Activated T-helper 17 cell treated with anti-CD3 and anti-CD28 coated beads, Interleukin-2, amount 50 U/mL, for 72 hours (primary cell): ENCODE measurements around the gene PSMA5. TPM values are rescaled to one million over a fixed set of nuclear protein-coding genes. Genes with fewer than 3 reads are reported as not detected.
A peak's percentile ranks its signal among the peaks of the same experiment; 100 is the strongest.
"Not testable (repeated sequence)": the region's sequence is repeated elsewhere in the genome, so short reads cannot be mapped to it uniquely, and the experiment has no call there.

Experiments used
- ATAC-seq: fragments of 150-1000 bp; cut with Tn5 transposase; replicated peaks from 2 replicates; pipeline ENCODE4 v1.10.0; 2021; ENCODE audit warnings: mild to moderate bottlenecking, moderate library complexity
- H3K27ac Mint-ChIP-seq: one replicate; pipeline ENCODE4 v1.8.0; 2022; ENCODE audit warnings: mixed read lengths
- H3K27me3 Mint-ChIP-seq: one replicate; pipeline ENCODE4 v1.8.0; 2022; ENCODE audit warnings: mixed read lengths
- H3K36me3 Mint-ChIP-seq: one replicate; pipeline ENCODE4 v1.8.0; 2022; ENCODE audit warnings: low read depth, mild to moderate bottlenecking, mixed read lengths
- H3K4me1 Mint-ChIP-seq: one replicate; pipeline ENCODE4 v1.8.0; 2022; ENCODE audit warnings: mixed read lengths
- H3K4me3 Mint-ChIP-seq: one replicate; pipeline ENCODE4 v1.8.0; 2022; ENCODE audit warnings: mild to moderate bottlenecking, mixed read lengths
- H3K9me3 Mint-ChIP-seq: one replicate; pipeline ENCODE4 v1.8.0; 2022; ENCODE audit warnings: mixed read lengths
- total RNA-seq, 2 donors: library from RNA; stranded (reverse); gene quantifications; one replicate each; pipeline ENCODE4 v1.2.3, GENCODE V29; 2022

PSMA5 gene
- total RNA-seq, 2 donors from 2014 or later, result 106 to 198 TPM

DNA sequence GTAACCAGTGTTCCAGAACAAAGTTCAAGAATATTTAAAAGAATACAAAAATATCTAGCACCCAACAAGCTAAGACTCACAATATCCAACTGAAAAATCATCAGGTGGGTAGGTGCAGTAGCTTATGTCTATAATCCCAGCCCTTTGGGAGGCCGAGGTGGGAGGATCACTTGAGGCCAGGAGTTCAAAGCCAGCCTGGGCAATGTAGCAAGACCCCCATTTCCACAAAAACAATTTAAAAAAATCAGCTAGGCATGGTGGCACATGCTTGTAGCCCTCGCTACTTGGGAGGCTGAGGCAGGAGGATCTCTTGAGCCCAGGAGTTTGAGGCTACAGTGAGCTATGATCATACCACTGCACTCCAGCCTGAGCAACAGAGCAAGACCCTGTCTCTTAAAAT is 52.6 kb downstream of the PSMA5 start:
- Mint-ChIP-seq H3K27me3 (peaks cover 19% of the 10 kb centered on the region), H3K4me1 (peaks cover 12% of the 10 kb centered on the region)
- not testable (repeated sequence) for H3K9me3 Mint-ChIP-seq, H3K36me3 Mint-ChIP-seq, H3K4me3 Mint-ChIP-seq, ATAC-seq, H3K27ac Mint-ChIP-seq

GRCh38 chr1:109373126-109373525 is 53.1 kb downstream of the PSMA5 start:
- no peak for ATAC-seq
- Mint-ChIP-seq H3K9me3 (no peaks in the 10 kb centered on the region), H3K36me3 (no peaks in the 10 kb centered on the region), H3K4me1 (peaks cover 12% of the 10 kb centered on the region), H3K27ac (peak overlapping the region; percentile 23), H3K4me3 (no peak overlapping the region), H3K27me3 (peaks cover 19% of the 10 kb centered on the region)

DNA sequence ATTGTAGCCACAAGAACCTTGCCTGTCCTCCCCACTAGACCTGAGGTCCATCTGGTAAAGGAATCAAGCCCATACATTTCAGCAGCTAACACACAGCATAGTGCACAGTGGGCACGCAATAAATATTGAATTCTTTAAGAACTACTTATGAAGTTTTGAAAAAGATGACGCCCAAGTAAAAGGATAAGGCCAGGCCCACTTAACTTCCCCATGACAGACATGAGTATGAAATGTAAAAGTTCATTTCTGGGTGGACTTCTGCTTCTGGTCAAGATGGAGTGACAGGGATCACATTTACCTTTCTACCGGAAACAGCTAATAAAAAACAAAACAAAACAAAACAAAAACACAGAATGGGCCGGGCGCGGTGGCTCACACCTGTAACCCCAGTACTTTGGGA is 54.0 kb downstream of the PSMA5 start:
- Mint-ChIP-seq H3K27me3 (peaks cover 24% of the 10 kb centered on the region), H3K9me3 (no peaks in the 10 kb centered on the region), H3K4me1 (peaks cover 12% of the 10 kb centered on the region), H3K36me3 (no peaks in the 10 kb centered on the region), H3K4me3 (no peak overlapping the region), H3K27ac (no peak overlapping the region)
- ATAC-seq, result no peak

DNA sequence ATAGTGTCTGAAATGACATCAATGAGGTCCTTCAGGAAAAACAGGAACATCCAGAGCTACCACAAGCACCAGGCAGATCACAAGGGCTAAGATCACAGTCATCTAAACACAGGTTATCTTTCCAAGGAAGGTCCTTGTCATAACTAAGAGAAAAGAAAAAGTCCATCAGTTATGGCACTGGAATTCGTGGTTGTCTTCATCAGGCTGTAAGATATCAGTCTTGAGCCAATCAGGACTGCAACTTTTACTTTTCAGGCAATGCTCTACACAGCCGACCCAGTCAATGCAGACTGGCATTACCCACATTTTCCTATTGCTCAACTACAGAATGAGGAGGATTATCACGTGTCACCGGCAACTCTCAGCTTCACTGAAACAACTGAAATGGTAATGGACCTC is 54.9 kb downstream of the PSMA5 start:
- H3K4me1 Mint-ChIP-seq, result peaks cover 12% of the 10 kb centered on the region
- peak; percentile 82 for ATAC-seq

DNA sequence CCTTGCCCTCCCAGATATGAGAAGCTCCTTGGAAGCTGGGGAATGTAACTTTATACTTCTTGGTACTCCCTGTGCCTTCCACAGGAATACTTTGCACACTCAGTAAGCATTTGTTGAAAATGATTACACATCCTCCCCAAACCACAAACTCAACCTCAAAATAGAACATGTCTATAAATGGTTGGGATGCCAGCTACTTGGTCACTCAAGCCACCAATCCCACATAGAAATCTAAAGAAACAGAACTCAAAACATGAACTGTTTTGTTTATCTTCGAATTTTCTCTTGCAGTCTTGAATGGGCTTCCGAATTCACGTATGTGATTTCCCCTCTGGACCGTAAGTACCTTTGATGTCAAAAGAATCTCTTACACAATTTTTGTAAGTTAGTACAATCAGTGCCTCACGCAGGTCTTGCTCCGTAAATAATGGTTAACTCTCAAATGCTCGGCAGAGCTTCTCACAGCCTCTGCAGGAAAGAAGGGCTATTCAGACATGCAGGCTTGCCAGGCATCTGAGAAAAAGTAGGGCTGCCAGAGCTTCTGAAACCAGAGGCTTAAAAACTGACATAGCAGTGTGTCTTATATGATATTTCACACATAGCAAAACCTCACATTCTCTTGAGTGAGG is 55.4 kb downstream of the PSMA5 start:
- ATAC-seq, result peak; percentile 46
- Mint-ChIP-seq H3K36me3 (no peaks in the 10 kb centered on the region), H3K9me3 (no peaks in the 10 kb centered on the region), H3K27me3 (peaks cover 31% of the 10 kb centered on the region), H3K4me1 (peaks cover 12% of the 10 kb centered on the region), H3K27ac (peak overlapping the region; percentile 18), H3K4me3 (peak overlapping the region; percentile 29)

More for the DNA sequence above, 54.9 kb downstream of the PSMA5 start:
- no peaks in the 10 kb centered on the region for H3K9me3 Mint-ChIP-seq
- peak overlapping the region; percentile 29 for H3K4me3 Mint-ChIP-seq
- peaks cover 29% of the 10 kb centered on the region for H3K27me3 Mint-ChIP-seq
- H3K36me3 Mint-ChIP-seq, result no peaks in the 10 kb centered on the region
- H3K27ac Mint-ChIP-seq, result peak overlapping the region; percentile 18

DNA sequence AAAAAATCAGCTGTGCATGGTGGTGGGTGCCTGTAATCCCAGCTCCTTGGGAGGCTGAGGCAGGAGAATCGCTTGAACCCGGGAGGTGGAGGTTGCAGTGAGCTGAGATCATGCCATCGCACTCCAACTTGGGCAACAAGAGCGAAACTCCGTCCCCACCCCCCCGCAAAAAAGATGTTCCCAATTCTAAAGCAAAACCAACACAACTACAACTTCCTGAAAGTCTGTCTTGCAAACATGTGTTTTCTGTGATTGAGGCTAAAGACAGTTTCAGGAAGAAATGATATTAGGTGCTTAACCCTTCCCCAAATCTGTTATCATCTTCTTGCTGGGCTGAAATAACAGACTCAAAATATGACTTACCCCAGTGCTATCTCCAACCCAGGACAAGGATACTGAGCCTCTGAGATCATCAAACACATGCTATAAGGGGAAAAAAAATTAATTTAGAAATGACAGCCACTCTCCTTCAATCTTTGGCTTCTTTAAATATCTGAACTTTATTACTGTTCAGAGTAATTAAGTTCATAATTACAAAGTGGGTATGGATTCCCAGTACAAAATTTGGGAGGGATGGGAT is 57.0 kb downstream of the PSMA5 start:
- Mint-ChIP-seq H3K9me3 (no peaks in the 10 kb centered on the region), H3K4me3 (no peak overlapping the region)

GRCh38 chr1:109368464-109368863 is 57.8 kb downstream of the PSMA5 start:
- H3K27ac Mint-ChIP-seq, result no peak overlapping the region
- no peaks in the 10 kb centered on the region for H3K36me3 Mint-ChIP-seq
- ATAC-seq, result no peak
- no peaks in the 10 kb centered on the region for H3K9me3 Mint-ChIP-seq
- no peak overlapping the region for H3K4me3 Mint-ChIP-seq
- H3K4me1 Mint-ChIP-seq, result peaks cover 12% of the 10 kb centered on the region
- peaks cover 41% of the 10 kb centered on the region for H3K27me3 Mint-ChIP-seq

More for the DNA sequence above, 57.0 kb downstream of the PSMA5 start:
- no peak for ATAC-seq
- peaks cover 12% of the 10 kb centered on the region for H3K4me1 Mint-ChIP-seq
- H3K27me3 Mint-ChIP-seq, result peaks cover 33% of the 10 kb centered on the region
- no peaks in the 10 kb centered on the region for H3K36me3 Mint-ChIP-seq
- no peak overlapping the region for H3K27ac Mint-ChIP-seq

- H3K27ac Mint-ChIP-seq, result no peak overlapping the region
- ATAC-seq, result no peak
- H3K4me3 Mint-ChIP-seq, result no peak overlapping the region
- peaks cover 40% of the 10 kb centered on the region for H3K27me3 Mint-ChIP-seq
- no peaks in the 10 kb centered on the region for H3K36me3 Mint-ChIP-seq
- H3K4me1 Mint-ChIP-seq, result peaks cover 8% of the 10 kb centered on the region
- H3K9me3 Mint-ChIP-seq, result no peaks in the 10 kb centered on the region
Measured at GRCh38 chr1:109367626-109368025, 58.6 kb downstream of the PSMA5 start.

GRCh38 chr1:109365642-109366204 is 60.5 kb downstream of the PSMA5 start:
- Mint-ChIP-seq H3K4me3 (no peak overlapping the region), H3K36me3 (no peaks in the 10 kb centered on the region), H3K9me3 (no peaks in the 10 kb centered on the region), H3K27me3 (peaks cover 32% of the 10 kb centered on the region), H3K4me1 (peaks cover 2% of the 10 kb centered on the region), H3K27ac (no peak overlapping the region)
- no peak for ATAC-seq

- no peak overlapping the region for H3K4me3 Mint-ChIP-seq
- ATAC-seq, result no peak
- peaks cover 17% of the 10 kb centered on the region for H3K27me3 Mint-ChIP-seq
- H3K4me1 Mint-ChIP-seq, result no peaks in the 10 kb centered on the region
- no peaks in the 10 kb centered on the region for H3K9me3 Mint-ChIP-seq
- H3K36me3 Mint-ChIP-seq, result no peaks in the 10 kb centered on the region
- no peak overlapping the region for H3K27ac Mint-ChIP-seq
Measured at GRCh38 chr1:109361649-109362048, 64.6 kb downstream of the PSMA5 start.

DNA sequence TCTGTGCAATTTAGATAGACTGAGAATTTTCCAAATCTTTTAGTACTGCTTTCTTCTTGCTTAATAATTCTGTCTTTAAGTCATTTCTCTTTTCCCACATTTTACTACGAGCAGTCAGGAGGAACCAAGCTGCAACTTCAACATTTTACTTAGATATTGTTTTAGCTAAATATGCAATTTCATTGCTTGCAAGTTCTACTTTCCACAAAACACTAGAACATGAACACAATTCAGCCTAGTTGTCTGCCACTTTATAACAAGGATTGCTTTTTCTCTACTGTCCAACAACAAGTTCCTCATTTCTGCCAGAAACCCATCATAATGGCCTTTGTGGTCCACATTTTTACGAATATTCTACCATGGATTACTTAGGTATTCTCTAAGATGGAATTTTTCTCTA is 65.2 kb downstream of the PSMA5 start:
- no peak for ATAC-seq
- Mint-ChIP-seq H3K9me3 (no peaks in the 10 kb centered on the region), H3K27me3 (peaks cover 13% of the 10 kb centered on the region), H3K4me1 (no peaks in the 10 kb centered on the region), H3K4me3 (no peak overlapping the region), H3K27ac (no peak overlapping the region), H3K36me3 (no peaks in the 10 kb centered on the region)

GRCh38 chr1:109357616-109358015 is 68.6 kb downstream of the PSMA5 start:
- Mint-ChIP-seq H3K4me1 (no peaks in the 10 kb centered on the region), H3K27me3 (no peaks in the 10 kb centered on the region), H3K36me3 (no peaks in the 10 kb centered on the region), H3K4me3 (no peak overlapping the region), H3K27ac (no peak overlapping the region), H3K9me3 (no peaks in the 10 kb centered on the region)
- no peak for ATAC-seq

GRCh38 chr1:109356915-109357314 is 69.3 kb downstream of the PSMA5 start:
- Mint-ChIP-seq H3K27ac (no peak overlapping the region), H3K36me3 (no peaks in the 10 kb centered on the region), H3K27me3 (no peaks in the 10 kb centered on the region), H3K4me1 (no peaks in the 10 kb centered on the region), H3K9me3 (no peaks in the 10 kb centered on the region), H3K4me3 (no peak overlapping the region)
- no peak for ATAC-seq

GRCh38 chr1:109356505-109356904 is 69.7 kb downstream of the PSMA5 start:
- Mint-ChIP-seq H3K36me3 (no peaks in the 10 kb centered on the region), H3K27ac (no peak overlapping the region), H3K4me1 (no peaks in the 10 kb centered on the region), H3K27me3 (no peaks in the 10 kb centered on the region), H3K9me3 (no peaks in the 10 kb centered on the region), H3K4me3 (no peak overlapping the region)
- no peak for ATAC-seq

DNA sequence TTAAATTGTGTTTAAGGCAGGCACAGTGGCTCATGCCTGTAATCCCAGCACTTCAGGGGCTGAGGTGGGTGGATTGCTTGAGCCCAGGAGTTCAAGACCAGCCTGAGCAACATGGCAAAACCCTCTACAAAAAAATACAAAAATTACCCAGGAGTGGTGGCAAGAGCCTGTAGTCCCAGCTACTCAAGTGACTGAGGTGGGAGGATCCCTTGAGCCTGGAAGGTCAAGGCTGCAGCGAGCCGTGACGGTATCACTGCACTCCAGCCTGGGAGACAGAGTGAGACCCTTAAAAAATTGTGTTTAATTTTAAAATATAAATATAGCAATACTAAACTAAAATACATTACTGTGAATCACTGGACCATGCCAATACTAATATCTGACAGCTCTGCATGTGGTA is 71.3 kb downstream of the PSMA5 start:
- no peaks in the 10 kb centered on the region for H3K27me3 Mint-ChIP-seq
- H3K36me3 Mint-ChIP-seq, result no peaks in the 10 kb centered on the region
- no peaks in the 10 kb centered on the region for H3K9me3 Mint-ChIP-seq
- no peaks in the 10 kb centered on the region for H3K4me1 Mint-ChIP-seq
- H3K4me3 Mint-ChIP-seq, result no peak overlapping the region
- no peak overlapping the region for H3K27ac Mint-ChIP-seq
- ATAC-seq, result no peak
